ENCODE data around the gene IFNL2. TPM values are rescaled to one million over a fixed set of nuclear protein-coding genes. Genes with fewer than 3 reads are reported as not detected.
"Not testable (repeated sequence)": the region's sequence is repeated elsewhere in the genome, so short reads cannot be mapped to it uniquely, and the experiment has no call there.

IFNL2 gene
- total RNA-seq, 1 donor from 2014 or later, result not detected

GRCh38 chr19:39261704-39262103 is 6.5 kb upstream of the IFNL2 start:
- H3K9me3 Mint-ChIP-seq (ENCODE audit: low read depth), result peaks cover 7% of the 10 kb centered on the region
- no peak overlapping the region for H3K4me3 Mint-ChIP-seq (ENCODE audit: unreplicated experiment)
- peaks cover 45% of the 10 kb centered on the region for H3K27me3 Mint-ChIP-seq (ENCODE audit: low read depth)
- H3K36me3 Mint-ChIP-seq (ENCODE audit: low read depth), result peaks cover 2% of the 10 kb centered on the region
- H3K4me1 Mint-ChIP-seq (ENCODE audit: low read depth), result no peaks in the 10 kb centered on the region
- TF ChIP-seq, protein P1, sequence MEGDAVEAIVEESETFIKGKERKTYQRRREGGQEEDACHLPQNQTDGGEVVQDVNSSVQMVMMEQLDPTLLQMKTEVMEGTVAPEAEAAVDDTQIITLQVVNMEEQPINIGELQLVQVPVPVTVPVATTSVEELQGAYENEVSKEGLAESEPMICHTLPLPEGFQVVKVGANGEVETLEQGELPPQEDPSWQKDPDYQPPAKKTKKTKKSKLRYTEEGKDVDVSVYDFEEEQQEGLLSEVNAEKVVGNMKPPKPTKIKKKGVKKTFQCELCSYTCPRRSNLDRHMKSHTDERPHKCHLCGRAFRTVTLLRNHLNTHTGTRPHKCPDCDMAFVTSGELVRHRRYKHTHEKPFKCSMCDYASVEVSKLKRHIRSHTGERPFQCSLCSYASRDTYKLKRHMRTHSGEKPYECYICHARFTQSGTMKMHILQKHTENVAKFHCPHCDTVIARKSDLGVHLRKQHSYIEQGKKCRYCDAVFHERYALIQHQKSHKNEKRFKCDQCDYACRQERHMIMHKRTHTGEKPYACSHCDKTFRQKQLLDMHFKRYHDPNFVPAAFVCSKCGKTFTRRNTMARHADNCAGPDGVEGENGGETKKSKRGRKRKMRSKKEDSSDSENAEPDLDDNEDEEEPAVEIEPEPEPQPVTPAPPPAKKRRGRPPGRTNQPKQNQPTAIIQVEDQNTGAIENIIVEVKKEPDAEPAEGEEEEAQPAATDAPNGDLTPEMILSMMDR (IDR thresholded peaks at IDR 0.05), result no peak
- no peak overlapping the region for H3K27ac Mint-ChIP-seq (ENCODE audit: unreplicated experiment)
- DNase-seq (ENCODE audit: low spot score), result no peak

GRCh38 chr19:39262496-39262895 is 5.7 kb upstream of the IFNL2 start:
- no peak for DNase-seq (ENCODE audit: low spot score)
- no peaks in the 10 kb centered on the region for H3K36me3 Mint-ChIP-seq (ENCODE audit: low read depth)
- H3K4me1 Mint-ChIP-seq (ENCODE audit: low read depth), result no peaks in the 10 kb centered on the region
- TF ChIP-seq, protein P1 (IDR thresholded peaks at IDR 0.05), result no peak
- H3K4me3 Mint-ChIP-seq (ENCODE audit: unreplicated experiment), result no peak overlapping the region
- no peak overlapping the region for H3K27ac Mint-ChIP-seq (ENCODE audit: unreplicated experiment)
- H3K9me3 Mint-ChIP-seq (ENCODE audit: low read depth), result no peaks in the 10 kb centered on the region
- H3K27me3 Mint-ChIP-seq (ENCODE audit: low read depth), result peaks cover 45% of the 10 kb centered on the region

DNA sequence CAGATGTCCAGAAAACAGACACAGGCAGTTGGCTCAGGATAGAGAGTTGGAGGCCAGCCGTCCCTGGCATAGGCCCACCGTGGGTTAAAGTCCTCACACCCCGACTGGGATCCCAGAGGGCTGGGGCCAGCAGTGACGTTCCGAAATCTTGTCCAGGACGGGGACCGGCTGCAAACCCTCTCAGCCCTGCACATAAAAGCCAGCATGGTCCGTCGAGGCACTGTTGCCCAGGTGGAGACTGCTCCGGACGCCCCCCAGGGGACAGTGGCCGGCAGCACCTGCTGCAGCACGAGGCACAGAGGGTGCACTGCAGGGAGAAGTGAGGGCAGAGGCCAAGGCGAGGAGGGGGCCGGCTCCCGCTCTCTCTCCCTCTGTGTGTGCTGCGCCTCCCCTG is 4.3 kb upstream of the IFNL2 start:
- Mint-ChIP-seq H3K27ac (ENCODE audit: unreplicated experiment) (no peak overlapping the region), H3K9me3 (ENCODE audit: low read depth) (no peaks in the 10 kb centered on the region), H3K27me3 (ENCODE audit: low read depth) (peaks cover 44% of the 10 kb centered on the region), H3K4me1 (ENCODE audit: low read depth) (no peaks in the 10 kb centered on the region), H3K4me3 (ENCODE audit: unreplicated experiment) (no peak overlapping the region), H3K36me3 (ENCODE audit: low read depth) (no peaks in the 10 kb centered on the region)
- no peak for DNase-seq (ENCODE audit: low spot score)
- TF ChIP-seq, protein P1 (IDR thresholded peaks at IDR 0.05), result no peak

DNA sequence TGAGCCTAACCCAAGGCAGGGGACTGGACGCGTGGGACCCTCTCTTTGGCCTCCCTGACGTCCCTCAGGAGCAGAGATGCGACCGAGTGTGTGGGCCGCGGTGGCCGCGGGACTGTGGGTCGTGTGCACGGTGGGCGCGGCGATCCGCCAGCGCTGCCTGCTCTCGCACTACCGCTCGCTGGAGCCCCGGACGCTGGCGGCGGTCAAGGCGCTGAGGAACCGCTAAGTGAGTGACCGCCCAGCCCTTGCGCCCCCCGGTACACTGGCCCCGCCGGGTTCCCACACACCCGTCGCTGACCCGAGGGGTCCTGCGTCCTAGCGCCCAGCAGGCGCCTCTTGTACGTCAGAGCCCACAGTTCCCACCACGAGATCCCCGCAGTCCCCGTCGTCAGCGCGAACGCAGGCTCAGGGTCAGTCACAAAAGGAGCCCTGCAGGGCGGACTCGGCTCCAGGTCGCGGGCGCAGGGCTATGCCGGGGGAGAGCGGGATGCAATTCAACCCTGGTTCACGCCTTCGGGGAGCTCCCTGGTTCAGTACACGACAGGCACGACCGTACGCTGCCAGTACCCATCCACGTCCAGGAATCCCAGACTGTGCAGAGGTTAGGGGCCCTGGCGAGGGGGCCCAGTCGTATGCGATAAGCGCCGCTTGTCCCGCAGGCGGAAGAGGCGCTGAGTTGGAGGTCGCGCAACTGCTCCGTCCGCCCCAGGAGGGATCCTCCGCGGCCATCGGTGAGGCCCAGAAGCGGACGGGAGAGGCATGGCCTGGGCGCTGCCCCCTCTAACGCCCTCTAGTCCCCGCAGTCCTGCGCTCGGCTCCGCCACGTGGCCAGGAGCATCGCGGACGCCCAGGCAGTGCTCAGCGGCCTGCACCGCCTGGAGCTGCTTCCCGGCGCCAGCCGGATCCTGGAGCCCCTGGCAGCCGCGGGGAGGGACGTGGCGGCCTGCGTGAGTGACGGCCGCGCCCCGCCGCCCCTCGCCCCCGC is 3.6 kb upstream of the IFNL2 start:
- H3K27me3 Mint-ChIP-seq (ENCODE audit: low read depth), result peaks cover 49% of the 10 kb centered on the region
- H3K4me3 Mint-ChIP-seq (ENCODE audit: unreplicated experiment), result peak overlapping the region; percentile 6
- H3K36me3 Mint-ChIP-seq (ENCODE audit: low read depth), result no peaks in the 10 kb centered on the region

GRCh38 chr19:39265321-39265916 is 2.8 kb upstream of the IFNL2 start:
- H3K4me3 Mint-ChIP-seq (ENCODE audit: unreplicated experiment), result no peak overlapping the region
- no peak for DNase-seq (ENCODE audit: low spot score)
- peaks cover 56% of the 10 kb centered on the region for H3K27me3 Mint-ChIP-seq (ENCODE audit: low read depth)
- no peak overlapping the region for H3K27ac Mint-ChIP-seq (ENCODE audit: unreplicated experiment)
- TF ChIP-seq, protein P1 (IDR thresholded peaks at IDR 0.05), result no peak
- no peaks in the 10 kb centered on the region for H3K9me3 Mint-ChIP-seq (ENCODE audit: low read depth)
- H3K36me3 Mint-ChIP-seq (ENCODE audit: low read depth), result no peaks in the 10 kb centered on the region
- H3K4me1 Mint-ChIP-seq (ENCODE audit: low read depth), result no peaks in the 10 kb centered on the region

More for the DNA sequence above, 3.6 kb upstream of the IFNL2 start:
- no peaks in the 10 kb centered on the region for H3K4me1 Mint-ChIP-seq (ENCODE audit: low read depth)
- H3K9me3 Mint-ChIP-seq (ENCODE audit: low read depth), result no peaks in the 10 kb centered on the region
- H3K27ac Mint-ChIP-seq (ENCODE audit: unreplicated experiment), result no peak overlapping the region
- no peak for DNase-seq (ENCODE audit: low spot score)
- TF ChIP-seq, protein P1 (IDR thresholded peaks at IDR 0.05), result no peak

DNA sequence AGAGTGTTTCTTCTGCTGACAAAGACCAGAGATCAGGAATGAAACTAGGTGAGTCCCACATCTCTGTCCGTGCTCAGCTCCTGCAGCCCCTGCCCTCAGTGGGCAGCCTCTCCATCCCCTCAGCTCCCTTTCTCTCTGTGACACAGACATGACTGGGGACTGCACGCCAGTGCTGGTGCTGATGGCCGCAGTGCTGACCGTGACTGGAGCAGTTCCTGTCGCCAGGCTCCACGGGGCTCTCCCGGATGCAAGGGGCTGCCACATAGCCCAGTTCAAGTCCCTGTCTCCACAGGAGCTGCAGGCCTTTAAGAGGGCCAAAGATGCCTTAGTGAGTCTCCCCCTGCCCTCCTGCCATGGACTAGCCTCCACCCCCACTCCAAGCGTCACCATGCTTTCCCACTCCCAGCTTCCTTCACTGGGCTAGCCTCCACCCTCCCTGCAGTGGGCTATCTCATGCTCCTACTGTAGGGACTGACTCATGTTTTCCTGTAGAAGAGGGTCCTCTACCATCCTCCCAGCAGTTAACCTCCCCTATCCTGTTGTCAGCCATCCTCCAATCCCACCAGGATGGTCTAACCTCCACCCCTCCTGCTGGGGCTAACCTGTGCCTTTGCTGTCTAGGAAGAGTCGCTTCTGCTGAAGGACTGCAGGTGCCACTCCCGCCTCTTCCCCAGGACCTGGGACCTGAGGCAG is 481 bp downstream of the IFNL2 start:
- not testable (repeated sequence) for H3K27ac Mint-ChIP-seq (ENCODE audit: unreplicated experiment); H3K4me3 Mint-ChIP-seq (ENCODE audit: unreplicated experiment); DNase-seq (ENCODE audit: low spot score); H3K36me3 Mint-ChIP-seq (ENCODE audit: low read depth); H3K9me3 Mint-ChIP-seq (ENCODE audit: low read depth); H3K4me1 Mint-ChIP-seq (ENCODE audit: low read depth)
- H3K27me3 Mint-ChIP-seq (ENCODE audit: low read depth), result peaks cover 54% of the 10 kb centered on the region

DNA sequence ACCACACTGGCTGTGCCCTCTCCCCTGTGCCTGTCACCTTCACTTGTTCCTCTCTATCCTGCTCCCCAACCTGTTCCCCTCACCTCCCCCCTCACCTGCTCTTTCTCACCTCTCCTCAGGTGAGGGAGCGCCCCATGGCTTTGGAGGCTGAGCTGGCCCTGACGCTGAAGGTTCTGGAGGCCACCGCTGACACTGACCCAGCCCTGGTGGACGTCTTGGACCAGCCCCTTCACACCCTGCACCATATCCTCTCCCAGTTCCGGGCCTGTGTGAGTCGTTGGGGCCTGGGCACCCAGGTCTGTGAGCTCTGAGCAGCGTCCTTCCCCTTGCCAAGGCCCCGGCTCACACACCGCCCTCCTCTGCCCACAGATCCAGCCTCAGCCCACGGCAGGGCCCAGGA is 1.2 kb downstream of the IFNL2 start:
- not testable (repeated sequence) for H3K36me3 Mint-ChIP-seq (ENCODE audit: low read depth); H3K27ac Mint-ChIP-seq (ENCODE audit: unreplicated experiment); H3K4me3 Mint-ChIP-seq (ENCODE audit: unreplicated experiment); DNase-seq (ENCODE audit: low spot score); H3K9me3 Mint-ChIP-seq (ENCODE audit: low read depth); H3K4me1 Mint-ChIP-seq (ENCODE audit: low read depth)
- peaks cover 49% of the 10 kb centered on the region for H3K27me3 Mint-ChIP-seq (ENCODE audit: low read depth)
